ENCODE data around the gene AAK1. TPM values are rescaled to one million over a fixed set of nuclear protein-coding genes. Genes with fewer than 3 reads are reported as not detected.
"Not testable (repeated sequence)": the region's sequence is repeated elsewhere in the genome, so short reads cannot be mapped to it uniquely, and the experiment has no call there.

AAK1 gene
- polyA plus RNA-seq, 1 donor from 2014 or later = 26.7 TPM

DNA sequence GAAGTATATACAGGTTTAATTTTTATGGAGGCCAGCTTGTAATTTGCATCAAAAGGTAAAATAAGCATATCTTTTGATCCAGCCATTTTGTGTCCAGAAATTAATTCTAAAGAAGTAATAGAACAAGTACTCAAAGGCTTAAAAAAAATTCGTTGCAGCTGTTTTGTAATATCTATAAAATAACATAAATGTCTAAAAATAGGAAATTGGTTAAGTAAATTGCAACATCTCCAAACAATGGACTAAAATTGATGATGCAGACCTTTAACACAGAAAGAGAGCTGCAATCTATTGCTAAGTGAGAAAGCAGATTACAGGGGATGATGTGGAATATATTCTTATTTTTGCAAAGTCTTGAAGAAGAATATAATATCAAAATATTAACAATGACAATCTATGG is 19.4 kb downstream of the AAK1 start:
- Histone ChIP-seq H3K79me2 (replicated peaks; ENCODE audit: insufficient read depth, low read length) (peaks cover 11% of the 10 kb centered on the region), H3K36me3 (ENCODE audit: insufficient read depth, low read length) (no peaks in the 10 kb centered on the region), H4K20me1 (ENCODE audit: insufficient read depth) (no peaks in the 10 kb centered on the region), H2AFZ (ENCODE audit: low read depth, low read length) (no peak overlapping the region), H3K9ac (ENCODE audit: low read length) (no peak overlapping the region), H3K9me2 (ENCODE audit: insufficient read depth, low read length) (no peaks in the 10 kb centered on the region), H3F3A (ENCODE audit: insufficient read depth, low read length, poor library complexity, severe bottlenecking) (no peaks in the 10 kb centered on the region), H3K4me3 (ENCODE audit: low read length) (no peak overlapping the region), H3K4me2 (ENCODE audit: low read length) (no peak overlapping the region), H3K9me3 (ENCODE audit: low read length) (no peaks in the 10 kb centered on the region), H3K27ac (ENCODE audit: low read length) (no peak overlapping the region), H3K27me3 (ENCODE audit: insufficient read depth, low read depth, low read length) (no peaks in the 10 kb centered on the region)
- TF ChIP-seq EZH2 (IDR thresholded peaks at IDR 0.05; ENCODE audit: borderline replicate concordance, insufficient read depth, low read length, poor library complexity, severe bottlenecking) (no peak), MXI1 (conservative IDR thresholded peaks at IDR 0.05; ENCODE audit: poor library complexity, severe bottlenecking) (no peak), TAF1 (IDR thresholded peaks at IDR 0.05; ENCODE audit: low read depth) (no peak), EP300 (conservative IDR thresholded peaks at IDR 0.05; ENCODE audit: poor library complexity, severe bottlenecking) (no peak), SMC3 (conservative IDR thresholded peaks at IDR 0.05; ENCODE audit: poor library complexity) (no peak), RAD21 (conservative IDR thresholded peaks at IDR 0.05) (no peak), POLR2AphosphoS5 (IDR thresholded peaks at IDR 0.05) (no peak)
- TF ChIP-seq, protein P1, sequence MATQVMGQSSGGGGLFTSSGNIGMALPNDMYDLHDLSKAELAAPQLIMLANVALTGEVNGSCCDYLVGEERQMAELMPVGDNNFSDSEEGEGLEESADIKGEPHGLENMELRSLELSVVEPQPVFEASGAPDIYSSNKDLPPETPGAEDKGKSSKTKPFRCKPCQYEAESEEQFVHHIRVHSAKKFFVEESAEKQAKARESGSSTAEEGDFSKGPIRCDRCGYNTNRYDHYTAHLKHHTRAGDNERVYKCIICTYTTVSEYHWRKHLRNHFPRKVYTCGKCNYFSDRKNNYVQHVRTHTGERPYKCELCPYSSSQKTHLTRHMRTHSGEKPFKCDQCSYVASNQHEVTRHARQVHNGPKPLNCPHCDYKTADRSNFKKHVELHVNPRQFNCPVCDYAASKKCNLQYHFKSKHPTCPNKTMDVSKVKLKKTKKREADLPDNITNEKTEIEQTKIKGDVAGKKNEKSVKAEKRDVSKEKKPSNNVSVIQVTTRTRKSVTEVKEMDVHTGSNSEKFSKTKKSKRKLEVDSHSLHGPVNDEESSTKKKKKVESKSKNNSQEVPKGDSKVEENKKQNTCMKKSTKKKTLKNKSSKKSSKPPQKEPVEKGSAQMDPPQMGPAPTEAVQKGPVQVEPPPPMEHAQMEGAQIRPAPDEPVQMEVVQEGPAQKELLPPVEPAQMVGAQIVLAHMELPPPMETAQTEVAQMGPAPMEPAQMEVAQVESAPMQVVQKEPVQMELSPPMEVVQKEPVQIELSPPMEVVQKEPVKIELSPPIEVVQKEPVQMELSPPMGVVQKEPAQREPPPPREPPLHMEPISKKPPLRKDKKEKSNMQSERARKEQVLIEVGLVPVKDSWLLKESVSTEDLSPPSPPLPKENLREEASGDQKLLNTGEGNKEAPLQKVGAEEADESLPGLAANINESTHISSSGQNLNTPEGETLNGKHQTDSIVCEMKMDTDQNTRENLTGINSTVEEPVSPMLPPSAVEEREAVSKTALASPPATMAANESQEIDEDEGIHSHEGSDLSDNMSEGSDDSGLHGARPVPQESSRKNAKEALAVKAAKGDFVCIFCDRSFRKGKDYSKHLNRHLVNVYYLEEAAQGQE (IDR thresholded peaks at IDR 0.05; ENCODE audit: borderline replicate concordance) = no peak
- TF ChIP-seq, protein P2, sequence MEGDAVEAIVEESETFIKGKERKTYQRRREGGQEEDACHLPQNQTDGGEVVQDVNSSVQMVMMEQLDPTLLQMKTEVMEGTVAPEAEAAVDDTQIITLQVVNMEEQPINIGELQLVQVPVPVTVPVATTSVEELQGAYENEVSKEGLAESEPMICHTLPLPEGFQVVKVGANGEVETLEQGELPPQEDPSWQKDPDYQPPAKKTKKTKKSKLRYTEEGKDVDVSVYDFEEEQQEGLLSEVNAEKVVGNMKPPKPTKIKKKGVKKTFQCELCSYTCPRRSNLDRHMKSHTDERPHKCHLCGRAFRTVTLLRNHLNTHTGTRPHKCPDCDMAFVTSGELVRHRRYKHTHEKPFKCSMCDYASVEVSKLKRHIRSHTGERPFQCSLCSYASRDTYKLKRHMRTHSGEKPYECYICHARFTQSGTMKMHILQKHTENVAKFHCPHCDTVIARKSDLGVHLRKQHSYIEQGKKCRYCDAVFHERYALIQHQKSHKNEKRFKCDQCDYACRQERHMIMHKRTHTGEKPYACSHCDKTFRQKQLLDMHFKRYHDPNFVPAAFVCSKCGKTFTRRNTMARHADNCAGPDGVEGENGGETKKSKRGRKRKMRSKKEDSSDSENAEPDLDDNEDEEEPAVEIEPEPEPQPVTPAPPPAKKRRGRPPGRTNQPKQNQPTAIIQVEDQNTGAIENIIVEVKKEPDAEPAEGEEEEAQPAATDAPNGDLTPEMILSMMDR (IDR thresholded peaks at IDR 0.05; ENCODE audit: poor library complexity, severe bottlenecking) = no peak

DNA sequence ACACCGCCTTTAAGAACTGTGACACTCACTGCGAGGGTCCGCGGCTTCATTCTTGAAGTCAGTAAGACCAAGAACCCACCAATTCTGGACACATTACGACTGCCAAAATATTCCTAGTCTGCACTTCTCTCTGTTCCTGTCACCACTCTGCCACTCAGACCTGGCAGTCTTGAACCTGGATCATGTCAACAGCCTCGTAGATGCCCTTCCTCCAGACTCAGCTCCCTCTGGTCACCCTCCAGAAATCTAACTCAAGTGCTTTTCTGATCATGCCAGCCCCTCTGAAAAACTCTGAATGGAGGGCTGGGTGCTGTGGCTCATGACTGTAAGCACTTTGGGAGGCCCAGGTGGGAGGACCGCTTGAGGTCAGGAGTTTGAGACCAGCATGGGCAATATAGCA is 20.3 kb downstream of the AAK1 start:
- no peaks in the 10 kb centered on the region for H4K20me1 ChIP-seq (ENCODE audit: insufficient read depth)
- H3K9me2 ChIP-seq (ENCODE audit: insufficient read depth, low read length) = no peaks in the 10 kb centered on the region
- H3K4me2 ChIP-seq (ENCODE audit: low read length) = no peak overlapping the region
- no peak overlapping the region for H3K27ac ChIP-seq (ENCODE audit: low read length)
- TF ChIP-seq EZH2 (IDR thresholded peaks at IDR 0.05; ENCODE audit: borderline replicate concordance, insufficient read depth, low read length, poor library complexity, severe bottlenecking) (no peak), SMC3 (conservative IDR thresholded peaks at IDR 0.05; ENCODE audit: poor library complexity) (no peak), MXI1 (conservative IDR thresholded peaks at IDR 0.05; ENCODE audit: poor library complexity, severe bottlenecking) (no peak), POLR2AphosphoS5 (IDR thresholded peaks at IDR 0.05) (no peak), EP300 (conservative IDR thresholded peaks at IDR 0.05; ENCODE audit: poor library complexity, severe bottlenecking) (no peak), RAD21 (conservative IDR thresholded peaks at IDR 0.05) (no peak), TAF1 (IDR thresholded peaks at IDR 0.05; ENCODE audit: low read depth) (no peak)
- TF ChIP-seq, protein P2 (IDR thresholded peaks at IDR 0.05; ENCODE audit: poor library complexity, severe bottlenecking) = no peak
- TF ChIP-seq, protein P1 (IDR thresholded peaks at IDR 0.05; ENCODE audit: borderline replicate concordance) = no peak
- peaks cover 7% of the 10 kb centered on the region for H3K79me2 ChIP-seq (replicated peaks; ENCODE audit: insufficient read depth, low read length)
- no peaks in the 10 kb centered on the region for H3K27me3 ChIP-seq (ENCODE audit: insufficient read depth, low read depth, low read length)
- no peak overlapping the region for H3K4me3 ChIP-seq (ENCODE audit: low read length)
- H2AFZ ChIP-seq (ENCODE audit: low read depth, low read length) = no peak overlapping the region
- H3K9ac ChIP-seq (ENCODE audit: low read length) = no peak overlapping the region
- H3K36me3 ChIP-seq (ENCODE audit: insufficient read depth, low read length) = no peaks in the 10 kb centered on the region
- H3F3A ChIP-seq (ENCODE audit: insufficient read depth, low read length, poor library complexity, severe bottlenecking) = no peaks in the 10 kb centered on the region
- no peaks in the 10 kb centered on the region for H3K9me3 ChIP-seq (ENCODE audit: low read length)

DNA sequence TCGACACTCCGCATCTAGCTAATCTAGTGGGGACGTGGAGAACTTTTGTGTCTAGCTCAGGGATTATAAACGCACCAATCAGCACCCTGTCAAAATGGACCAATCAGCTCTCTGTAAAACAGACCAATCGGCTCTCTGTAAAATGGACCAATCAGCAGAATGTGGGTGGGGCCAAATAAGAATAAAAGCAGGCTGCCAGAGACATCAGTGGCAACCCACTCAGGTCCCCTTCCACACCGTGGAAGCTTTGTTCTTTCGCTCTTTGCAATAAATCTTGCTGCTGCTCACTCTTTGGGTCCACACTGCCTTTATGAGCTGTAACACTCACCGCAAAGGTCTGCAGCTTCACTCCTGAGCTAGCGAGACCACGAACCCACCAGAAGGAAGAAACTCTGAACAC is 20.7 kb downstream of the AAK1 start:
- H3K79me2 ChIP-seq (replicated peaks; ENCODE audit: insufficient read depth, low read length) = not testable (repeated sequence)

More for the DNA sequence above, 20.7 kb downstream of the AAK1 start:
- H3K27me3 ChIP-seq (ENCODE audit: insufficient read depth, low read depth, low read length); H3K4me2 ChIP-seq (ENCODE audit: low read length); H3K36me3 ChIP-seq (ENCODE audit: insufficient read depth, low read length); H3K27ac ChIP-seq (ENCODE audit: low read length); H3F3A ChIP-seq (ENCODE audit: insufficient read depth, low read length, poor library complexity, severe bottlenecking); H3K9ac ChIP-seq (ENCODE audit: low read length); H3K9me3 ChIP-seq (ENCODE audit: low read length); H2AFZ ChIP-seq (ENCODE audit: low read depth, low read length); H3K4me3 ChIP-seq (ENCODE audit: low read length); H4K20me1 ChIP-seq (ENCODE audit: insufficient read depth); H3K9me2 ChIP-seq (ENCODE audit: insufficient read depth, low read length): not testable (repeated sequence)

All from neural cell (in vitro differentiated cells).